HG02610 (cell line): ENCODE measurements around the gene DIS3L2.

Source experiments
- ATAC-seq: cut with Tn5 transposase; IDR thresholded peaks from one replicate; pipeline ENCODE4 v1.9.1; 2021; ENCODE audit warnings: mild to moderate bottlenecking, moderate library complexity; ENCODE audit not compliant: unreplicated experiment

Gene DIS3L2

DNA sequence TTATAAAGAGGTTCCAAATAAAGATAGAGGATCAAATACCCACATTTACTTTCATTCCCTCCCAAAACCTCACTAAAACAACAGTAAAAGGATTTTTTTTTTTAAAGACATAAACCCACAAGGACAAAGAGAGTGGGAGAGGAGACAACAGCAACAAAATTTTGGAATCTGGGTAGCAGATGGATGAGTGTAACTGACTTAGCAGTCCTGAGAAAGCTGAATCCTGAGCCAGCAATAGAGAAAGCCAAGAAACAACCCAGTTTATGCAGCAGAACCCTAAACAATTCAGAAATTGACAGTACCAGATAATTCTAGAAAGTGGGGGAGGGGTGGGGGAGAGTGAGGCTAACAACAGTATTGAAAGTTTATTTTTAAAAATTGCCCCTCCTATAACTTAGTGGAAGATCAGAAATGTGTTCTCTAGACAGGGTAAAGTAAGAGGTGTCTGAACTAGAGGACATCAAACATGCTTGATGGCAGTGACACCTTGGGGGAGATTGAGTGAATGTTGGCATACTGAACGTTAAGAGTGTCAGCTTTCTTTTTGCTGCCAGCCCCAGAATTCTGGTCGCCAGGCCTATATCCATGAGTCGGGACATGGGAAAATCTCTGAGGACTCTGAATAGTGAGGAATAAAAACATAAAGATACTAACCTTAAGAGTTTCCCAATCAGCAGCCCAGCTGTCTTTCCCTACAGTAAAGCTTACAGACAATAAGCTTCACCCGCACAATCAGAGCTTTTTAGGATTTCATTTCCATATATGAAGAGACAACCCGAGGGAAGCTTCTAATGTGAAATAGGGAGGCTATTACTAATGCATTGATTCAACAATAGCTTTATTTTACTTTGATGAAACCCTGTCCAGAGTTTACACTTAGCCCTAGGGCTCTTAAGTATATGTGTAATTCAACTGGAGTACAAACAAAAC, 289.0 kb downstream of the DIS3L2 start:
- no peak for ATAC-seq

DNA sequence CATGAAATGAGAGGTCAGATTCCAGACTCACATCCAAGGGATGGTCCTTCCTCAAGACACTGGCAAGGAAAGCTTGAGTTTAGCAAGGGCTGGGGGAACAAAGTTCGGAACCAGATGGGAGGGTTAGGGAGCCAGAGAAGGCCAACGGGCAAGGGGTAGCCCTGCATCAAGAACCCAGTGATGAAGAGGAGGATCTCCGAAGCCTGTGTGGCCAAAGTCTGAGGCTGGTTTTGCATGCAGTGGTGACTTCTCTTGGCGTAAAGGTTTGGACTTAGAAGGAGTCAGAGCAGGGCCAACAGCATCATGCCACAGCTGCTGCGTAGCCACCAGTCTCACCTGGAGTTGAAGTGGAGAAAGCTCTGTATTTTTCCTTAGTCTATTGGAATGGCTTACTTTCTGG, 293.5 kb downstream of the DIS3L2 start:
- no peak for ATAC-seq

- ATAC-seq, result no peak
These were observed 298.6 kb downstream of the DIS3L2 start for GRCh38 chr2:232260075-232260474.

- ATAC-seq, result no peak
These were observed 300.3 kb downstream of the DIS3L2 start for GRCh38 chr2:232261776-232262175.

- ATAC-seq, result no peak
These were observed 301.8 kb downstream of the DIS3L2 start for GRCh38 chr2:232263295-232263694.

- no peak for ATAC-seq
These were observed 302.6 kb downstream of the DIS3L2 start for GRCh38 chr2:232264081-232264480.

GRCh38 chr2:232265329-232265728, 303.8 kb downstream of the DIS3L2 start:
- ATAC-seq, result no peak

DNA sequence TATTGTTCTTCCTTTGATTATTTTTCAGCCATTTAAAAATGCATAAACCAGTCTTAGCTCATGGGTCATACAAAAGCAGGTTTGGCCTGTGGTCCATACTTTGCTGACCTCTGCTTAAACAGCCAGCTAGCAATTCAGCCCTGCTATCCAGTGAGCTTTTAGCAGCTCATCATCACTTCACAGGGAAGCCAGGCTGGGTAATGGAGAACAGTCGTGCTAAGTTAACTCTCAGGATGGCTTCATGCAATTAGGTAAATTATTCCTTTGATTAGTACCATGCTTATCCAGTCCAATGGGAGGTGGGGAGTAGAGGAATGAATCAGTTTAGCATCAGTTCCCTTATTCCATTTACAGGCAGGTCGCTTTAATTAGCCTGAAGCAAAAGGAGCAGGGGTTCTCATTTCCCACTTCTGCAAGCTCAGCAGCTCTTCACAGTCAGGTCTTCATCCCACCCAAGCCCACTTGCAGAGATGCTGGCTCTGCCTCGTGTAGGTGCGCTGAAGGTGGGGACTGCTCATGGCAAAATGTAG, 307.2 kb downstream of the DIS3L2 start:
- ATAC-seq, result no peak

- no peak for ATAC-seq
These were observed 308.4 kb downstream of the DIS3L2 start for GRCh38 chr2:232269867-232270266.

DNA sequence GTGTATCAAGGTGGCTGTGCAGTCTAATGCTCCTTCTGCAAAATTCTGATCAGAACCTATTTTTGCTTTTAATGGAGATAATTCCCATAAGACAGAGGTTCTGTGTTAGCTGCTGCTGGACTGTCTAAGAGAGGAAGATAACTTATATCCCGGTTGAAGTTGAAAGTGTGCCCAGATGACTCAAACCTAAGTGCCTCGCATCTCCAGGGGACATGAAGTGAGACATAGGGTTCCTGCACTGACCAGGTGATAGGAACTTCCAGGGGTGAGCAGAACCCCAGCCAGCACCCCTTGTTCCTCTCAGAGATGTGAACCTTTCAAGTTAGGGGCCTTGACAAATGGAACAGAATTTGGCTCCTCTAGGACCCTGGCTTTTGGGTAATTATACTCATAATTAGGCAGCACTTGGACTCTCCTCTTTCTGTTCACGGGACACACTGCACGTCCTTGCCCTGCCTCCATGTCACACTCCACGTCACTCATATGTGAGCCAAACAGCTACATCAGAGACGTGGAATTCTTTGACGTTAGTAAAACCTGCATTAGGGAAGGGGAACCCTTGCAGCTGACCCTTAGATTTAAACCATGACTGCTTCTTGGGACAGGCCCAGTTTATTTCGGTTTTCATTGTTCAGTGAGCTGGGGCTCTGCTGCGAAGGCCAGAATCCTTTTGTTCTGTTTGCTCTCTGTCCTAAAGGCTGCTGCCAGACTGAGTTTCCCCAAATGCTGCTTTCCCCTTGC, 312.6 kb downstream of the DIS3L2 start:
- no peak for ATAC-seq

GRCh38 chr2:232275670-232276069, 314.2 kb downstream of the DIS3L2 start:
- ATAC-seq, result no peak

GRCh38 chr2:232276084-232276732, 314.7 kb downstream of the DIS3L2 start:
- ATAC-seq, result peak; percentile 43

- no peak for ATAC-seq
These were observed 315.3 kb downstream of the DIS3L2 start for GRCh38 chr2:232276733-232277313.

DNA sequence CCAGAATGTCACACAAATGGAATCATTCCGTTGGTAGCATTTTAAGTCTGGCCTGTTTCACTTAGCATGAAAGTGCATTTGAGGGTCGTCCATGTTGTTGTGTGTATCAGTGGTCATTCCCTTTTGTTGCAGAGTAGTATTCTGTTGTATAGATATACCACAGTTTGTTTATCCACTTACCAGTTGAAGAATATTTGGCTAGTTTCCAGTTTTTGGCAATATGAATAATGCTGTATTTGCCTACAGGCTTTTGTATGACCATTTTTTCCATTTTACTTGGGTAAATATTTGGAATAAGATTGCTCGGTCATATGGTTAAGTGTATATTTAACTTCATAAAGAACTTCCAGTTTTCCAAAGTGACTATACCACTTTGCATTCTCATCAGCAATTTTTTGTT, 317.0 kb downstream of the DIS3L2 start:
- ATAC-seq, result no peak

DNA sequence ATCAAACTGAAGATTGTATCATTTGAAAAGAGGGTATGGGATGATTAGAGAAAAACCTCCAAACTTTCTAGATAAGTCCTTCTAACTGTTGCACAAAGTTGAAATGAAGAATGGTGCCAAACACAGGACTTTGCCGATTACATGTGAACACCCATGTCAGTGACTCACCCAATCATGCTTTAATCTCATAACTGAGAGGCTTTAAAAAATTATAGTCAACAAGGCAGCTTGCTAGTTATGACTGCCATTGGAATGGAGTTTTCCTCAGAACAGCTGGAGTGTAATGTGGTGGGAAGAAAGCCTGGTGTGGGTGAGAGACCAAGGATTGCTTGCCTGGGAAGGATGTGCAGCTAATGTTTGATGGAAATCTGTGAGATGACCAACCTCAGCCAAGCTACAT, 318.8 kb downstream of the DIS3L2 start:
- ATAC-seq, result no peak

DNA sequence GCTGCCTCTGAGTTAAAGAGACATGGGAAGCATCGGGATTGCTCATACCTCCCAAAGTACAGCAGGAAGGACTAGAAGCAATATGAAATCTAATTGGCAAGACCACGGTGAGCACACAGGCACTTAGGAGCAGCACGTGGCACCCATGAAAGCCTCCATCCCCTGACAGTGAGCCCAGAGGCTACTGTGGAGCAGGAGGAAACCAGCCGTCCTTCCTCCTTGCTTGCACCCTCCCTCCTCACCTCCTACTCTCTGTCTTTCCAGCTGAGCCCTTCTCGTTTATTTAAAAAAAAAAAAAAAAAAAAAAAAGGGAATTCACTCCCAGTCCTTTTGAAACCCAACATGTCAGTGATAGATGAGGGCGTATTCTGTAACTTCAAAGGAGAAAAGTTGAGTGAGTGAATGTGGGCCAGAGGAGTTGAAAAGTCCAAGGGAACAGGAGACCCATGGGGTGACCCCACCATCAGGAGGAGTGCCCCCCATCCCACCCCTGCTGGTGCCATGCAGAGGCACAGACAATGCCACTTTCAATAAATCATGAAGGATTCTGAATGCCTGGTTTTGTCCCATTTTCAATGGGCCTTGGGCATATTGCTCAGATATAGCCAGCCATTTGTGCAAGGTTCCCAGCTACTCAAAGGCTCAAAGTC, 320.5 kb downstream of the DIS3L2 start:
- no peak for ATAC-seq

- no peak for ATAC-seq
These were observed 321.1 kb downstream of the DIS3L2 start for GRCh38 chr2:232282508-232283055.

DNA sequence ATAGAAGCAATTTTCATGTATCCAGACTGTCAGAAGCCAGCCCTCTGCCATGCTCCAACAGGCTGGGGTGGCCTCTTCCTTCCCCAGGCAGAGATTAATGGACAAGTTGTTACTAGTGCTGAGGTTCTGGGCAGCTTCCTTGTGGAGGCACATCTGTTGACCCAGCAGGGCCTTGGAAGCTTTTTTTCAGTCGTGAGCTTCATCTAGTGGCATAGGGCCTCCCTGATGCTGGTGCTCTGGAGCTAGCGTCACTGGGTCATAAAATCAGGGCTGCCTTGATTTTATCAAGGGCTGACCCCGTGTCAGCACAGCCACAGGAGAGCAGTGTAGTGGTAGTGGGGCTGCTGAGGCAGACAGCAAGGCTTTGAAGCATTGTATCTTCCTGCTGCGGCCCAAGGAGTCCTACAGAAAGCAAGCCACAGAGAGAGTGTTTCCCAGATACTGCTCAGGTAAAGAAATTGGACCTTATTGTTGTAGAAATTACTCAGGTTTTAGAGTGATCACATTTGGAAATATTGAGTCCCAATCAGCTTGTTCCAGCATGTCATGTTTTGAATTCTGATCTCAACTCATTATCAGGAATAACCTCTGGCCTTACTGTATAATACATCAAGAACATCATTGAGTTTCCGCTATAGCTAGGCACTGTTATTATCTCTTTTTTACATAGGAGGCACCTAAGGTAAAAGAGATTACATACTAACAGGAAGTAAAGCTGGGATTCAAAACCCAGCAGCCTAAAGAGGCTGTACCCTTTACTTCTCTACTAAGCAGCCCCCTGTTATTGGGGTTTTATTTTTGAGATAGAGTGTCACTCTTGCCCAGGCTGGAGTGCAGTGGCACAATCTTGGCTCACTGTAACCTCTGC, 324.7 kb downstream of the DIS3L2 start:
- ATAC-seq, result no peak

- ATAC-seq, result no peak
These were observed 325.8 kb downstream of the DIS3L2 start for GRCh38 chr2:232287316-232287715.
